ENCODE data around the gene DDX5.
A peak's percentile ranks its signal among the peaks of the same experiment; 100 is the strongest.

DNA sequence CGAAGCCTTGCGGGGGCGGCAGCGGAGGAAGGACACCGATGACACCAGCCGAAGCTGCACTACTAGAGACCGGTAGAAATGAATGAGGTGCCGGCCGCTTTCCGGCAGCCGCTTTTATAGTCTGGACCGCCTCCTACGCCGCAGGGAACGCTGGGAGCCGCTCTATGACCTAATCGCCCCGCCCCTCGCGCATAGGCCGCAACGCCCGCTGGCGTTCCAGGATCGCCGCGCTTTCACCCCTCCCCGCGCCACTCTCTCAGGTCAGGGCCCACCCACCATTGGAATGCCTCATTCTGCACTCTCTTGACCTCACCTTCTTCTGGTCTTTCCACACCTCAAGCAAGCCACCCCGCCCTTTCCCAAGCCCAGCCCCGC, at the start of gene DDX5:
- TF ChIP-seq, protein P1, sequence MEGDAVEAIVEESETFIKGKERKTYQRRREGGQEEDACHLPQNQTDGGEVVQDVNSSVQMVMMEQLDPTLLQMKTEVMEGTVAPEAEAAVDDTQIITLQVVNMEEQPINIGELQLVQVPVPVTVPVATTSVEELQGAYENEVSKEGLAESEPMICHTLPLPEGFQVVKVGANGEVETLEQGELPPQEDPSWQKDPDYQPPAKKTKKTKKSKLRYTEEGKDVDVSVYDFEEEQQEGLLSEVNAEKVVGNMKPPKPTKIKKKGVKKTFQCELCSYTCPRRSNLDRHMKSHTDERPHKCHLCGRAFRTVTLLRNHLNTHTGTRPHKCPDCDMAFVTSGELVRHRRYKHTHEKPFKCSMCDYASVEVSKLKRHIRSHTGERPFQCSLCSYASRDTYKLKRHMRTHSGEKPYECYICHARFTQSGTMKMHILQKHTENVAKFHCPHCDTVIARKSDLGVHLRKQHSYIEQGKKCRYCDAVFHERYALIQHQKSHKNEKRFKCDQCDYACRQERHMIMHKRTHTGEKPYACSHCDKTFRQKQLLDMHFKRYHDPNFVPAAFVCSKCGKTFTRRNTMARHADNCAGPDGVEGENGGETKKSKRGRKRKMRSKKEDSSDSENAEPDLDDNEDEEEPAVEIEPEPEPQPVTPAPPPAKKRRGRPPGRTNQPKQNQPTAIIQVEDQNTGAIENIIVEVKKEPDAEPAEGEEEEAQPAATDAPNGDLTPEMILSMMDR (IDR thresholded peaks at IDR 0.05): peak in 1 of 3 donors; percentile 9
- peak; percentile 99 to 100 (median 100) for TF ChIP-seq POLR2AphosphoS5 (IDR thresholded peaks at IDR 0.05)
